ENCODE results near the gene CFAP161. TPM values are rescaled to one million over a fixed set of nuclear protein-coding genes. Genes with fewer than 3 reads are reported as not detected.

Gene CFAP161
- total RNA-seq, 1 experiment from 2014 or later, result not detected

GRCh38 chr15:81190922-81191507, 56.9 kb downstream of the CFAP161 start:
- Mint-ChIP-seq H3K27ac (ENCODE audit: unreplicated experiment) (no peak overlapping the region), H3K4me1 (ENCODE audit: low read depth, unreplicated experiment) (no peaks in the 10 kb centered on the region), H3K27me3 (ENCODE audit: unreplicated experiment) (peaks cover 91% of the 10 kb centered on the region), H3K9me3 (ENCODE audit: low read depth, unreplicated experiment) (no peaks in the 10 kb centered on the region), H3K36me3 (ENCODE audit: insufficient read depth, unreplicated experiment) (no peaks in the 10 kb centered on the region), H3K4me3 (ENCODE audit: low read depth, unreplicated experiment) (no peak overlapping the region)
- no TSS peak for BruUV-seq (replicated peaks)
- TF ChIP-seq, protein P1, sequence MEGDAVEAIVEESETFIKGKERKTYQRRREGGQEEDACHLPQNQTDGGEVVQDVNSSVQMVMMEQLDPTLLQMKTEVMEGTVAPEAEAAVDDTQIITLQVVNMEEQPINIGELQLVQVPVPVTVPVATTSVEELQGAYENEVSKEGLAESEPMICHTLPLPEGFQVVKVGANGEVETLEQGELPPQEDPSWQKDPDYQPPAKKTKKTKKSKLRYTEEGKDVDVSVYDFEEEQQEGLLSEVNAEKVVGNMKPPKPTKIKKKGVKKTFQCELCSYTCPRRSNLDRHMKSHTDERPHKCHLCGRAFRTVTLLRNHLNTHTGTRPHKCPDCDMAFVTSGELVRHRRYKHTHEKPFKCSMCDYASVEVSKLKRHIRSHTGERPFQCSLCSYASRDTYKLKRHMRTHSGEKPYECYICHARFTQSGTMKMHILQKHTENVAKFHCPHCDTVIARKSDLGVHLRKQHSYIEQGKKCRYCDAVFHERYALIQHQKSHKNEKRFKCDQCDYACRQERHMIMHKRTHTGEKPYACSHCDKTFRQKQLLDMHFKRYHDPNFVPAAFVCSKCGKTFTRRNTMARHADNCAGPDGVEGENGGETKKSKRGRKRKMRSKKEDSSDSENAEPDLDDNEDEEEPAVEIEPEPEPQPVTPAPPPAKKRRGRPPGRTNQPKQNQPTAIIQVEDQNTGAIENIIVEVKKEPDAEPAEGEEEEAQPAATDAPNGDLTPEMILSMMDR (IDR thresholded peaks at IDR 0.05; ENCODE audit: unreplicated experiment), result no peak
- no peak for DNase-seq
- intact Hi-C loops (cut with micrococcal nuclease; ENCODE audit: unreplicated experiment), result no loop called here
- CTCF ChIA-PET, result interaction anchor here (1.4 kb wide), 1 partner anchor 84 kb away, joined by 3 read pairs; no protein-coding TSS in a partner anchor

GRCh38 chr15:81191701-81192100, 57.6 kb downstream of the CFAP161 start:
- no peaks in the 10 kb centered on the region for H3K36me3 Mint-ChIP-seq (ENCODE audit: insufficient read depth, unreplicated experiment)
- no TSS peak for BruUV-seq (replicated peaks)
- H3K9me3 Mint-ChIP-seq (ENCODE audit: low read depth, unreplicated experiment), result no peaks in the 10 kb centered on the region
- H3K27me3 Mint-ChIP-seq (ENCODE audit: unreplicated experiment), result peaks cover 94% of the 10 kb centered on the region
- no peaks in the 10 kb centered on the region for H3K4me1 Mint-ChIP-seq (ENCODE audit: low read depth, unreplicated experiment)
- TF ChIP-seq, protein P1 (IDR thresholded peaks at IDR 0.05; ENCODE audit: unreplicated experiment), result no peak
- CTCF ChIA-PET, result interaction anchor here (1.4 kb wide), 1 partner anchor 85 kb away, joined by 3 read pairs; no protein-coding TSS in a partner anchor
- no peak overlapping the region for H3K27ac Mint-ChIP-seq (ENCODE audit: unreplicated experiment)
- DNase-seq, result no peak
- no peak overlapping the region for H3K4me3 Mint-ChIP-seq (ENCODE audit: low read depth, unreplicated experiment)
- intact Hi-C loops (cut with micrococcal nuclease; ENCODE audit: unreplicated experiment), result no loop called here

DNA sequence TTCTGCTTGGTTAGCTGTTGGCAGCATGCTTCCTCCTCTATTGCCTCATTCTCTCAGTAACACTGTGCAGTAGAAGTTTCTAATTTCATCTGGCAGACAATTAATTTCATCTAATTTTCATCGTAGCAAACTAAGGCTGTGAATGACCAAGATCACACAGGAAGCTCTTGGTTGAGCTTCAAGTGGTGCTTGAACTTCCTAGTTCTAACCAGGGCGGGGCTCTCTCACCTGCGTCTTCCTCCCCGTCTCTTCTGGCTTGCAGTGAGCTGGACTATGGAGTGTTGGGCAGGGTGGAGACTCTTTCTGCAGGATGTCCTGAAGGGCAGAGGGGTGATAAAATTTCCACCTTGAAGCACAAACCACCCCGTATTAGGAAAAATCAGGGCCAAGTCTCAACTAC, 60.7 kb downstream of the CFAP161 start:
- DNase-seq, result no peak
- CTCF ChIA-PET, result no interaction called here
- BruUV-seq (replicated peaks), result no TSS peak
- intact Hi-C loops (cut with micrococcal nuclease; ENCODE audit: unreplicated experiment), result no loop called here
- no peaks in the 10 kb centered on the region for H3K36me3 Mint-ChIP-seq (ENCODE audit: insufficient read depth, unreplicated experiment)
- peaks cover 85% of the 10 kb centered on the region for H3K27me3 Mint-ChIP-seq (ENCODE audit: unreplicated experiment)
- H3K9me3 Mint-ChIP-seq (ENCODE audit: low read depth, unreplicated experiment), result no peaks in the 10 kb centered on the region
- no peak overlapping the region for H3K27ac Mint-ChIP-seq (ENCODE audit: unreplicated experiment)
- no peaks in the 10 kb centered on the region for H3K4me1 Mint-ChIP-seq (ENCODE audit: low read depth, unreplicated experiment)
- H3K4me3 Mint-ChIP-seq (ENCODE audit: low read depth, unreplicated experiment), result no peak overlapping the region
- TF ChIP-seq, protein P1 (IDR thresholded peaks at IDR 0.05; ENCODE audit: unreplicated experiment), result no peak

DNA sequence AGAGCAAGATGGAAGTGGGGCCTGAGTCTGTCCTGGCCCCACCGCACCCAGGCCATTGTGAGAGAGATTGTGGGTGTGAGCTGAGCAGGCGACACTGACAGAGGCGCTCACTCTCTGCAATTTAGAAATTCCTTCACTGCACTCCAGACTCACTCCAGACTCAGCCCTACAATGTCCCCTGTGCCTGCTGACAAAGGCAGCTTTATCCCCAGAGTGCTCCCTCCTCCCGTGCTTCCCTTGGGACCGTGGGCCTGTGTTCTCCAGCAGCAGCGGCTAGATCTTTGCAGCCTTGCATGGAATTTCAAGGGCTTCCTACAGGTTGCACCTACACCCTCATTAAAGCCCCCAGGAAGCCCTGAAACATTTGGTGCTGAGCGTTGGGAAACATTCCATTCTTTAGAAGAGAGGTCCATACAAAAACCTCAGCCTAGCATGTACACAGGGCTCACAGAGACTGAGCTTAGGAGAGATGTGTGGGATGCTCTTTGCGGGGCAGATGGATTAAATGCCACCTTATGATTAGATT, 61.3 kb downstream of the CFAP161 start:
- DNase-seq, result no peak
- Mint-ChIP-seq H3K27ac (ENCODE audit: unreplicated experiment) (no peak overlapping the region), H3K27me3 (ENCODE audit: unreplicated experiment) (peaks cover 80% of the 10 kb centered on the region), H3K4me3 (ENCODE audit: low read depth, unreplicated experiment) (no peak overlapping the region), H3K4me1 (ENCODE audit: low read depth, unreplicated experiment) (no peaks in the 10 kb centered on the region), H3K36me3 (ENCODE audit: insufficient read depth, unreplicated experiment) (no peaks in the 10 kb centered on the region), H3K9me3 (ENCODE audit: low read depth, unreplicated experiment) (no peaks in the 10 kb centered on the region)
- TF ChIP-seq, protein P1 (IDR thresholded peaks at IDR 0.05; ENCODE audit: unreplicated experiment), result no peak
- CTCF ChIA-PET, result no interaction called here
- intact Hi-C loops (cut with micrococcal nuclease; ENCODE audit: unreplicated experiment), result no loop called here
- no TSS peak for BruUV-seq (replicated peaks)
